AG20443 (cell line): ENCODE data around the gene TTLL7.
"Not testable (repeated sequence)": the region's sequence is repeated elsewhere in the genome, so short reads cannot be mapped to it uniquely, and the experiment has no call there.

Experiments
- DNase-seq: peaks from one replicate; pipeline ENCODE4 v3.0.0; 2012; ENCODE audit warnings: low spot score, mixed read lengths

TTLL7 gene

DNA sequence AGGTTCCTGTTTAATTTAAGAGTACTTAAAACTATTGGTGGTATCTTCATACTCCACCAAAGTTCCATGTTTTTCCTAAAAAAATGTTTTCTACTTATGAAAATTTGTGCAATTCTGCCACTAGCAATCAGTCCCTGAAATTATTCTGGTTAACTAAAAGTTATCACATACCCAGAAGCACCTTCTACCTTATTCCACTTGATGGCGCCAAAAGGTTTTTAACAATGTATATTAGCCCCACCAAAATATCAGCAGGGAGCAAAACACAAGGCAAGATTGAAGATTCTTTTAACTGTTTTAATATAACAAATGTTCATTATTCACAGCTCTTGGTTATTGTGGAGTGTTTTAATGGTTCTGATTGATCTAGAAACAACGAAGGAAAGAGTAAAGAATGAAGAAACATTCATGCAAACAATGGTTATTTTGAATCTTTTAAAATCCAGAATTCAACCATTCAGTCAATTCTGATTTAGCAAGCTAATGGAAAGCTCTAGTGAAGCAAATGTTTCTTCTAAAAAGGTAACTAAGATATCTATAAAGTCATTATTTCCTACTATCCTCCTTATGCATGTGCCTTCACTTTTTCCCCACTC is 67.2 kb downstream of the TTLL7 start:
- peak; percentile 64 for DNase-seq

DNA sequence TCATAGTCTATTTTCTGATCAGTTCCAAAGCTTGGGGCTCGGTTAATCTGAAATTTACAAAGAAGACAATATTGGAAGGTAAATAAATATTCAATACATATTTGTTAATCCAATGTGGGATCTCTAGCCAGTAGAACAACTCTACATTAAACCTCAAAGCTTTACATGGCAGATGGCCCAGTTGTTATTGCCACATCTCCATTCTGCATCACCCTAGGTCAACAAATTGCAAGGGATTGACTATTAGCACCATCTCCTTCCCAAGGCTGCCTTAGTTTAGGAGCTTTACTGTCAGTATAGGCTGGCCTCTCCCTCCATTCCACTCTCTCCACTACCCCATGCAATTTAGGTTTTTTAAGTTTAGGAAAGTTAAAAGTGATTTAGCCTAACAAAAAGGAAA is 69.7 kb downstream of the TTLL7 start:
- peak; percentile 31 for DNase-seq

DNA sequence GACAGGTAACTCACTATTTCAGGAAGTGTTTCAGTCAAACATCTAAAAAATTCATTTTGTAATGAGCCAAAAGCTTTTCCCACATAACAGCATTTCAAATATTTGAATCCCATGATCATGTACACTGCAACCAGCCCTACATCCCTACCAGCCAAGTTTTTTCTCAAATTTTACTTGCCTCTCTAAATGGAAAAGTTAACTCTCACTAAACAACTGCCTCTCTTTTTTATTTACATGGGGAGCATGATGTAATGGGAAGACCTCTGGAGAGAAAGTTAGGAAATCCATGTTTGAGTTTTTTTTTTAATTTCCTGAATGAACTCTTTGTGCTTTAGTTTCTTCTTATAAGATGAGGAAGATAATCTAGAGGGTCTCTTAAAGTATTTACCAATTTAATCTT is 70.5 kb downstream of the TTLL7 start:
- DNase-seq = no peak

DNA sequence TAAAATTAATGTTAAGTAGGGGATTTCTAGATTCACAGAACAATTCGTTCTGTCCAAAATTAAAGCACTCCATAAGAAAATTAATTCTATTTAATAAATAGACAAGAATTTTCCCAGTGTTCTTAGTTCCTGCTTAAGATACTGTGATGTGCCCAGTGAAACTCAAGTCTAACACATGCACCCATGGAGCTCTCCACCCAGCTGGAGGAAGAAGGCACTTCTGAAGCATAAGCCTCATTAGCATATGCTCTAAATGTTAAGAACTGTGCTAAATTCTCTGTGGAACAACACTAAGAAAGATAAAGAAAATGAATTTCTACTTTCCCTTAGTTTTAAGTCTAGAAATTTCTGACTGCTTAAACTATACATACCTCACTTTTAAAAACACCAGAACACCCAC is 71.2 kb downstream of the TTLL7 start:
- DNase-seq = no peak

DNA sequence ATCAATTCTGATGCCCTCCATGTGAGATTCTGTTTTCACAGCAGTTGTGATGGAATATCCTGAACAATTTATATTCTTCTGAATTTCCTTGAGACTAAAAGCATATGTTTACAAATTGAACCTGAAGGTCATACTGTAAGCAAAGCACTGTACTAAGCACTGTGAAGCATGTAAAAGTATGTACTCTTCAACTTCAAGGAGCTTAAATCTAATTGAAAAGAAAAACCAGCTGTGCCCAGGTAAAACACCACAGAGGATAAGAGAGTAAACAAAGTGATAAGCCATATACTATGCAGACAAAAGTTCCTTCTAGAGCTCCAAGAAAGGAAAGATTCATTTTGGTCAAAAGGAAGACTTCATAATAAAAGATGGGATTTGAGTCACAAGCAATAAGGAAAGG is 71.9 kb downstream of the TTLL7 start:
- no peak for DNase-seq

DNA sequence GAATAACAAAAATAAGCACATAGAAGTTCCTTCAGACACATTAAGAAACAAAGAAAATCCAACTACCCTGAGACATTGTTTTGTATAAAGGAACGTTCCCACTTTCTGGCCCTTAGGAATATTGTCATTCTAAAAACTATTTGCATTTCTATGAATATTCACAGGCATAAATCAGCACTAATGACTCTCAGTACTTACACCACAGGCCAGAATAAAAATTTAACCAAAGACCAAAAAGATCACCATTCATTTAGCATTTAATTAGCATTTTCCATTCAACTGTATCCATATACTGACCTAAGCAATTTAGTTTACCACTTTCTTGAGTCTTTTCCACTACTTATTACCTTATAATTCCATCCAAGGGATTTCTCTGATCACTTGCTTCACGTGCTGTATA is 75.4 kb downstream of the TTLL7 start:
- no peak for DNase-seq

DNA sequence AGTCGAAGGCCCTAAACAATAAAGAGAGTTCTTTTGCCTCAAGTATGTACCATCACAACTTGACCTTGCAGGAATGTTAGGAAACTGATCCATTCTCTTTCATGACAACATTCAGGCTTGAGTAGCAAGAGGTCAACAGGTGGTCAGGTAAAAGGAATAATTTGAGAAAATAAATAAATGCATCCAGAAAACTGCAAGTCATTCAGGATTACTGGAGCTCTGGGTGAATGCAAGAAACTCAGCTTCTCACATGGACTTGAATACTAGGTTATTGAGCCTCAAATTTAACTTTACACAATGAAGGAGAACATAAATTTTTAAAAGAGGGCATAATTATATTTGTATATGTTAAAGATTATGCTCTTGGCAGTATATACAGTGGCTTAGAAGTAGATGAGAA is 76.5 kb downstream of the TTLL7 start:
- no peak for DNase-seq

DNA sequence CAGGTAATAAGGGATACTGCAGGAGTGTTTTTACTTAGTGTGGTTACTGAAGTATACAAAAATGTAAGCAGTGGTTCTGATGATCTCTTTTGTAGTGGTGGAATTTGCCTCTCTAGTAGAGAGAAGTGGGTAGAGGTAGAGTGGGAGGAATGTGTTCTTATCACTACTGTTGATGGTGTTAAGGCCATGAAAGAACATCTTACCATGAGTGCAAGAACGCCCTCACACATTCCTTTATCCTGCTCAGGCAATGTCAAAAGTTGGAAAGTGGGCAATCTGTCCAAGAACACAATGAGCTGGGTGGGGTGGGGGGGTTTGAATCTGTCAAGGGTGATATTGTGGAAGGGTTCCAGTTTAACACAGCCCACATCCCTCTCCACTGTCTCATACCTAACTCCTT is 78.6 kb downstream of the TTLL7 start:
- no peak for DNase-seq

DNA sequence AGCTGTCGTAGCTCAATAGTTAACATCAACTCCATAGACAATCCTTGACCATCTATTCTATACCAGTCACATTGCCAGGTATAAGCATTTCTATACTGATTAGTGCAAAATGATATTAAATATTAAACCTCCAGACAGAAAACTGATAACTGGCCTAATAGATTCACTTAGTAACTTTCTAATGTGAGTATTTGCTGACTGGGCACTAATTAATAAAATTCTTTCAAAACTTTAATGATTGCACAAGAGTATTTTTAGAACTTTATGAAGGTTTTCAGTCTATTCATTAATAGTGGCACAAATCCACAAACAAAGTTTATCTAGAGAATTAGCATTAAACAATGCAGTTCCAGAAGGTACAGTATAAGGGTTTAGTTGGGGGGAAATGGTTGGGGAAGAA is 79.1 kb downstream of the TTLL7 start:
- no peak for DNase-seq

DNA sequence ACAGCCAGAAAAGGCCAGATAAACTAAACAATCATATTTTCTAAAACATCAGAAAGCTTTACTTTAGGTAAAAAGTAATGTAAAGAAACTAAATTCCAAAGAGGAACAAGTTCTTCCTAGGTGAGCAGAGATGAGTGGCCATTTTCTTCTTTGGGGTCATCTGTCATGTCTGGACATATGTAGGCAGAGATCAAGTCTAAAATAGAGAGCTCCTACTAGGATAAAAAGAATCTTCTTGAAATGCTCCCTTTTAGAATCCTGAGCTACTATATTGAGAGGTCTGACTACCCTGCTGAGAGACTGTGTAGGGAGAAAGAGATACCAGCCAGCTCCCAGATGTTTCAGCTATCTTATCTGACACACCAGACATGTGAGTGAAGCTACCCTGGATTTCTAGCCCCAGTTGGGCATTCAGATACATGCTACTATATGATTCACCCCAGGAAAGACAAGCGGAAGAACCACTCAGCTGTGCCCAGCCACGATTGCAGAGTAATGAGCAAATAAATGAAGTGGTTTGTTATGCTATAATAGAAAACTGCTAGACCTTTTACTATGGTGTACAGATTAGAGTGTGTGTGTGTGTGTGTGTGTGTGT is 80.1 kb downstream of the TTLL7 start:
- DNase-seq = no peak

DNA sequence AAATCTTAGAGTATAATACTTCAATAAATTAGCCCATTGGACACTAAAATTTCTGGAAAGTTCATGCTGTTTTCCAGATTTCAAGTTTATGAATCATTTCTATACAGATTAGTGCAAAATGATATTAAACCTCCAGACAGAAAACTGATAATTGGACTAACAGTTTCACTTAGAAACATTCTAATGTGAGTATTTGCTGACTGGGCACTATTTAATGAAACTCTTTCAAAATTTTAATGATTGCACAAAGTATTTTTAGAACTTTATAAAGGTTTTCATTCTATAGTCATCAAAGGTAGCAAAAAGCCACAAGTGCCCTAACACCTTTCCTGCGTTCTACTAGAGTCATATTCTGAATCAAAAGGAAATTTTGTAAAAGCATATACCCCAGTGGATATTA is 81.0 kb downstream of the TTLL7 start:
- no peak for DNase-seq

DNA sequence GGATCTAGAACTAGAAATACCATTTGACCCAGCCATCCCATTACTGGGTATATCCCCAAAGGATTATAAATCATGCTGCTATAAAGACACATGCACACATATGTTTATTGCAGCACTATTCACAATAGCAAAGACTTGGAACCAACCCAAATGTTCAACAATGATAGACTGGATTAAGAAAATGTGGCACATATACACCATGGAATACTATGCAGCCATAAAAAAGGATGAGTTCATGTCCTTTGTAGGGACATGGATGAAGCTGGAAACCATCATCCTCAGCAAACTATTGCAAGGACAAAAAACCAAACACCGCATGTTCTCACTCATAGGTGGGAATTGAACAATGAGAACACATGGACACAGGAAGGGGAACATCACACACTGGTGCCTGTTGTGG is 82.8 kb downstream of the TTLL7 start:
- DNase-seq = not testable (repeated sequence)

DNA sequence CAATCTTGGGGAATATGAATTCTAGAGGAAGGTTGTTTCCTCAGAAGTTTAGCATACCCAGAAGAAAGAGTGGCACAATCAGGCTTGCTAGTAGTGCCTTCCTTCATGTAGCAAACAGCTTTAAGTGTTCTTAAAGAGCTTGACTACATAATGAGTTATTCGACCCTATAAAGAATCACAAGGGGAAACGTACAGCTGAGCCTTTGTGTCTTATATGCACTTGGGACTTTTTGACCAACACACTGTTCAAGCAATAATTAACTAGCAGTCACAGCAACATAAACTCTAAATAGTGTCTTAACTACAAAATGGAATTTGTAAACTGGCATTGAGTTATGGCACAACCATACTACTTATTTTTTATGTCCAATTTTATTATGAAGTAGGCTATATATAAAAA is 86.1 kb downstream of the TTLL7 start:
- no peak for DNase-seq

DNA sequence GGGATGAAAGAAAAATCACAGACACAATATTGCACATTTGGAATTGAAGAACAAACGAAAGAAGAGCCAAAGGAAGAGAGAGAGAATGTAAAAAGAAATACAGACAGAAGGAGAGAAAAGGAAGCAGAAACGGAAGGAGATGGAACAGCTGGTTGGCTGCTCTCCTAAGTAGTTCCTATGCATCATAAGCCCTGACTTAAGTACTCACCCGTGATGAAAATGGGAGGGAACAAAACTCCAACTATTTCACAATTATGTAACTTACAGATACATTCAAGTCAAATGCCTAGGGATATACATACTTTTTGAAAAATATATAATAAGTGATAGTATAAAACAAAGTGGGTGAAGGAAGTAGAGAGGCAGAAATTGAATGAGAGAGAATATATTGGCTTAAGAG is 88.5 kb downstream of the TTLL7 start:
- no peak for DNase-seq

DNA sequence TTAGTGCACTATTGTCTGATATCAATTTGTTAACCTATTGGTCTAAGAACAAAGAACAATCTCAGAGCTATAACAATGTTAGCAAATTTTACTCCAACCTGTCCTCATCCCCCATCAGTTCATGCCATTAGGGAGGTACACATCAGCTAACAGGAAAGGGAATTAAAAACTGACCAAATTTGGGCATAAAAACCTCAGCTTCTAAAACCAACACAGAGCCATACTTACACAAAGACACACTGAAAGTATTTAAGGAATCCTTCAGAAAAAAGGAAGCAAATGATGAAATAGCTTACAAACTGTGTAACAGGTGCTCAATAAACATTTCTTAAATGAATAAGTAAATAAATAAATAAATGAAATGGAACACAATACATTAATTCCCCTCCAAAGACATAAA is 89.2 kb downstream of the TTLL7 start:
- DNase-seq = no peak

DNA sequence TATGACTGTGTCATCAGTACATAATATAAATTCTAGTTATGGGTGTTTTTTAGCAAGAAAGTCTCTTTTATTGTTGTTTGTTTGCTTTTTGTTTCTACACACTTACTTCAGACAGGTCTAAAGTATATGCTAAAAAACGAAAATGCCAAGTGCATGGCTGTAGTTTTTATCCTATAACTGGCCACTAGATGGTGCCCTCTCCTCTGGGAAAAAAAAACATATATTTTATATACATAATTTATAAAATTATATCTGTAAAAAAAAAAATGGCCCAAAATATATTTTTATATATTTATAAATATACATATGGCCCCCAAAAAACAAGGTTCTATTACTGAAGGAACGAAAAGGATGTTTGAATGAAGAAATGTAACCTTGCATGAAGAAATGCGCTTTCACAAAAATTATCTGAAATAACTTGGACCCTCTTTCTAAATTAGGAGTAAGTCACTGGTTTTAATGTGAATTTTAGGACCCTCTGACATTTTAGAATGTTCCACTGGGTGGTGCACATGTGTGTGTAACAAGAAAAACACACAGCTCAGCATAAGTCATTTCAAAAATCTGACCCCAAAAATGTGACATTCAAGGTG is 93.5 kb downstream of the TTLL7 start:
- DNase-seq = no peak

DNA sequence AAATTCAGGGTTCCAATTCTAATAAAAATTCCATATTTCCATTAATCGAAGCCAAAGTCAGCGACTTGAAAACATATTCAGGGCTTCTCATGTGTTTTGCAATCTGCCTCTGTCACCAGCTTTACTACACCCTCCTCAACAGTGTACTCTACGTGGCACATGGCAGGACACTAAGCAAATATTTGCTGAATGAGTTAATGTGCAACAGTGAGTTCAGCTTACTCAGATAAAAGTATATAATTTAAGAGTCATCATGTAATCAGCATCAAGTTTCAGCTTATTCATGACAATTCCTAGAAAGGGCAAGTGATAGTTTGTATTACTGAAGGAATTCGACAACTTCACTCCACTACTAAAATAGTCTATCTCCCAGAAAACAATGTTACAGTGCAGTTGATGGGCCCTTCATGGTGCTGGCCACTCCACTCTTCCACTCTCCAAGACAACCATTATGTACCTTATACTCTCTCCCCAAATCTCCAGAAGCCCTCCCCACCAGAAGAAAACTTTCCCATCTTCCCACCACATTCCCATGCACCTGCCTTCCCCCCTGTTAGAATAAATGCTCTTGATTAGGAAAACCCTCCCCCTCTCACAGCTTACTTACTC is 97.3 kb downstream of the TTLL7 start:
- DNase-seq = peak; percentile 48

DNA sequence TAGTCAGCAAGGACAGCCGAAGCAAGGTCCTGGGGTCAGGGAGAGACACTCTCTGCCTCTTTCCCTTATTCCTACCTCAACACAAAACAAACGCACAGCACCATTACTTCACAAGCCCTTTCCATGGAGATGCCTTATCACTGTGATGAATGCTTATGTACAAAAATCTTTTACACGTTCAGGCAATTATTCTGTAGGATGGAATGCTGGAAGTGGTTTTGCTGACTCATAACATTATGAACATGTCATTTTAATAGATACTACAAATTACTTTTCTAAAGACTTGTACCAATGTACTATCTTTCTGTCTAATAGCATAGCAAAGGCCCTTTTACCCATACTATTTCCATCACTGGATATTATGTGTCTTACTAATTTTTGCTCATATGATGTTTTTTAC is 98.4 kb downstream of the TTLL7 start:
- no peak for DNase-seq

DNA sequence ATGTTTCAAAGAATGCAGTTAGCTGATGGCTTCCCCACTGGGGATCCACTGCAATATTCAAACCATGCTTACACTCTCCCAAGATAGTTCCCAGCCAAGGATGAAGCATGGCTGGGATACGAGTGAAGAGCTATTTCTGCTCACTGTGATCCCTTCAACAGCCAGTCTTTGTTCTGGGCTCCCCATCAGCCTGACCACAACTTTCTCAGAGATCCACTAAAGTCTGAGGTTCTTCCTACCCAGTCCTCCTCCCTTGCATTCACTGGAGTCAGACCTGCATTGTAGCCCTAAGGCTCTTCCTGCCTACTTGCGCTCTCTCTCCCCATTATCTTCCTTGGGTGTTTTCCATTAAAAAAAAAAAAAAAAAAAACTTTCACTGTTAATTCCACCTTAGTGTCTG is 101.4 kb downstream of the TTLL7 start:
- DNase-seq = no peak

DNA sequence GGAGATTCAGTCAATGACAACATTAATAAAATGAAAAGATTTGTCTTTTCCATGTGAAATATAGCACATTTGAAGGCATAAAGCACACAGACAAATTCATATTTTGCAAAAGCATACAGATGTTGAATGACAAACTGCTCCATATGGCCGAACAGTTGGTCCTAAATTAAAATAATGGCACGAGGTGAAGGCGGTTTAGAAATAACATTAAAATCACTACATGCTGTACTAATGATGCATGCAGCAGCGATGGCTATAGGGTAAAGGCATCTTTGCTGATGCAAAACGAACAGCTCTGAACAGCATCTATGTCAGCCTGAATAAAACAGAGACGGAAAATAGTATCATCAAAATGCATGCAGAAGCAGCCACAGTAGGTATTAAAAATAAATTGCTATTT is 102.6 kb downstream of the TTLL7 start:
- DNase-seq = no peak

DNA sequence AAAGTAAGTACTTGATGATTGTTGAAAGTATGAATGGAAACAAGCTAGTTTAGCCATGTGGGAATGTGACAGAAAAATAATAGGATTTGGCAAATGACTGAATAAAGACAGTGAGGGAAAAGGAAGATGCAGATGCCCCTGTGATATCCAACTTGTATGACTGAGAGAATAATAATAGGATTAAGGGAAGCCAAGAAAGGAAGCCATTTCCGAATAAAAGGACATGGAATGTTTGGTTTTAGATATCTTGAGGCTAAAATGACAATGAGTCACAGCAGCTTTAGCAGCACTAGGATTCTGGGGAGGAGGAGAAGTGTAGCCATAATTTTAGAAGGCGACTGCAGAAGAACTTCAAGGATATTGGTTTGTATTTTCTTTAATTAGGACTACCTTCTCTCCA is 109.2 kb downstream of the TTLL7 start:
- peak; percentile 27 for DNase-seq

DNA sequence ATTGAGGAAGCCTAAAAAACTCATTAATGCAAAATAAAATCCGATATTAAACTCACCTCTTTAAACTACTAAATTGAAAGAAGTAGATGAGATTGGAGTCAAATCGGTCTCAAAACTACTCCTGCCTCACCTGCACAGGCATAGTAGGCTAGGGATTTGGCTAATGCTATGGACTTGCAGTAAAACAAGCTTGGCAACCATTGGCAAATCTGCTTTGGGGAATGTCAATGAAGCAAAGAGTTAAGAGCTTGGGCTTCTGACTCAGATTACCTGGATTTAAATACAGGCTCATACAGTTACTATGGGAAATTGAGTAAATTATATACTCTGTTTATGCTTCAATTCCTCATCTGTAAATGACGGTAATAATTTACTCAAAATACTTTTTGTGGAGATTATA is 111.4 kb downstream of the TTLL7 start:
- no peak for DNase-seq

DNA sequence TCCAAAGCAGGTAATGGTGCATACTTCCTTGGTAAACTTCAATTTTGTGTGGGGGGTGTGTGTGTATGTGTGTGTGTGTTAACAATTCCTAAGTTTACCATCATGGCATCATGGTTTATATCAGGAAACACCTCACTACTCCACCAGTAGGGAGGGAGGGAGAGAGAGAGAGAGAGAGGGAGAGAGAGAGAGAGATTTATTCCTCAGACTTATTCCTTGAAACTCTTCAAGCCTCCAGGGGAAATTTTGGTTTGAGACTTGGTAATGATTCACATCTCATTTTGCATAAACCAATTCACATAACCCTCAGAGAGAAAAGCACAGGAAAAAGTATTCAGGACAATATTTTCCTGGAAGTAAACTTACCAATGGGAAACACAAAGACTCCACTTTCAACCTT is 115.0 kb downstream of the TTLL7 start:
- no peak for DNase-seq

DNA sequence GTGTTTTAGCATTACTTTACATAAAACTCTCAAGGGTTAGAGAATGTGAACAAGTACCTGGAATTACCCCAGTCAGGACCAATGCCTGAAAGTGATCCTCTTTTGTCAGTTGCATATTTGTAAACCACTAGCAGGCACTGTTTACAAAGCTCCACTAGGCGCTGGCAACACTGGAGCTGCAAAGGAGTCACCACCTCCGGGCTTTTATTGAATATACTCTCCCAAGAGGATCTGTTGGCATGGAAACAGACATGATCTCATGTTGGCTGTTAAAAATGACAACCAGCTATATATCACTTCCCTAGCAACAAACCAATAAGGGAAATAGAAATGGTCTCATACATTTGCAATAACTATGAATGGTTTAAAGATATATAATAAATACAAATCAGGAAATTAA is 116.0 kb downstream of the TTLL7 start:
- peak; percentile 54 for DNase-seq
